GM12878 (cell line): Measurements from ENCODE around the gene HNRNPH3. TPM values are rescaled to one million over a fixed set of nuclear protein-coding genes. Genes with fewer than 3 reads are reported as not detected.

Source experiments
- ATAC-seq: fragments of 200-7000 bp; cut with Tn5 transposase; 3 replicates; pipeline ENCODE4 v1.9.1; 2020; ENCODE audit warnings: mild to moderate bottlenecking, moderate library complexity
- BruUV-seq: library from RNA; stranded (reverse); fragments of 400-500 nt; replicated peaks from 2 replicates; lab custom pipeline; 2021; lab: Mats Ljungman, UMichigan
- CTCF ChIA-PET: fragments of 300-600 bp; sonication (Branson Sonifier 250); formaldehyde crosslinking; extraction: SDS; loops from one replicate; lab custom pipeline; 2021; ENCODE audit warnings: inconsistent platforms; lab: Yijun Ruan, JAX
- POLR2A ChIA-PET: fragments of 350-600 bp; formaldehyde crosslinking; extraction: SDS; loops from one replicate; lab custom pipeline; 2021; ENCODE audit warnings: inconsistent platforms; lab: Charles Lee
- RAD21 ChIA-PET: fragments of 300-600 bp; sonication (Branson Sonifier 250); formaldehyde crosslinking; loops from one replicate; lab custom pipeline; 2023; ENCODE audit warnings: antibody characterized with exemption; ENCODE audit not compliant: unreplicated experiment; lab: Charles Lee
- SMC1A ChIA-PET: fragments of 300-600 bp; sonication (Branson Sonifier 250); formaldehyde crosslinking; loops from one replicate; lab custom pipeline; 2023; ENCODE audit not compliant: unreplicated experiment, uncharacterized antibody; lab: Charles Lee
- DNase-seq: peaks from one replicate; pipeline ENCODE4 v3.0.0-alpha.2; 2011; ENCODE audit warnings: low read depth, low spot score
- FAIRE-seq: peaks from 3 replicates; lab custom pipeline; 2011; peaks lifted over from hg19 to GRCh38; lab: Jason Lieb, UNC
- H2AFZ ChIP-seq: 2 replicates; pipeline ENCODE4 v1.6.0; 2011; ENCODE audit warnings: low read depth, low read length, control low read depth; ENCODE audit not compliant: control insufficient read depth
- H3K27ac ChIP-seq: 2 replicates; pipeline ENCODE4 v1.5.1; 2011; ENCODE audit warnings: control low read depth; ENCODE audit not compliant: control insufficient read depth, insufficient read depth
- H3K27me3 ChIP-seq, 2 experiments: replicated peaks in 1 of 2; 2 replicates each; pipeline versions ENCODE4 v1.6.0 to v1.6.1; 2011; ENCODE audit warnings: low read length in 1 of 2; ENCODE audit not compliant: control insufficient read depth in 2 of 2, insufficient read depth in 2 of 2
- H3K36me3 ChIP-seq, 2 experiments: 2 replicates each; pipeline ENCODE4 v1.5.1; 2011; ENCODE audit warnings: low read length in 1 of 2; ENCODE audit not compliant: control insufficient read depth in 2 of 2, insufficient read depth in 2 of 2
- H3K4me1 ChIP-seq: 2 replicates; pipeline ENCODE4 v1.6.1; 2011; ENCODE audit warnings: mild to moderate bottlenecking, low read length, moderate library complexity, mixed read lengths; ENCODE audit not compliant: control insufficient read depth, insufficient read depth
- H3K4me2 ChIP-seq: 2 replicates; pipeline ENCODE4 v1.6.0; 2011; ENCODE audit warnings: control low read depth; ENCODE audit not compliant: control insufficient read depth, insufficient read depth
- H3K4me3 ChIP-seq: fragments of 200-600 bp; sonication (generic); 2 replicates; pipeline ENCODE4 v1.5.1; 2016
- H3K79me2 ChIP-seq: 2 replicates; pipeline ENCODE4 v1.6.0; 2011; ENCODE audit warnings: low read length; ENCODE audit not compliant: control insufficient read depth, insufficient read depth
- H3K9ac ChIP-seq: 2 replicates; pipeline ENCODE4 v1.8.0; 2011; ENCODE audit warnings: low read length, control low read depth, mixed read lengths; ENCODE audit not compliant: control insufficient read depth, insufficient read depth
- H3K9me3 ChIP-seq: replicated peaks from 3 replicates; pipeline ENCODE4 v1.5.1; 2011; ENCODE audit warnings: mild to moderate bottlenecking, low read length; ENCODE audit not compliant: control insufficient read depth, insufficient read depth
- H4K20me1 ChIP-seq: 2 replicates; pipeline ENCODE4 v1.6.0; 2011; ENCODE audit not compliant: control insufficient read depth, insufficient read depth
- CEBPB ChIP-seq, 2 experiments: fragments of 150-350 bp in 1 of 2; IDR thresholded peaks; 2 replicates each; pipeline ENCODE4 v1.6.1; 2012 to 2014; ENCODE audit warnings: low read depth in 2 of 2, low read length in 2 of 2, borderline replicate concordance in 1 of 2, inconsistent platforms in 1 of 2
- KDM1A ChIP-seq: fragments of 200-600 bp; sonication (generic); IDR thresholded peaks from 2 replicates; pipeline ENCODE4 v1.6.1; 2016; ENCODE audit warnings: borderline replicate concordance
- PML ChIP-seq: IDR thresholded peaks from 2 replicates; pipeline ENCODE4 v1.6.1; 2012; ENCODE audit warnings: low read length, inconsistent platforms
- RCOR1 ChIP-seq: conservative IDR thresholded peaks from 2 replicates; pipeline ENCODE4 v1.6.1; 2012; ENCODE audit warnings: low read depth, low read length, improper control_type of control experiment
- ZZZ3 ChIP-seq: IDR thresholded peaks from 2 replicates; pipeline ENCODE4 v1.6.1; 2011; ENCODE audit warnings: low read depth; ENCODE audit not compliant: control insufficient read depth, insufficient read length
- WGBS: methylation state at CpG from one replicate; pipeline ENCODE4 v1.1.6; 2016; ENCODE audit warnings: low lambda C conversion rate; ENCODE audit not compliant: insufficient replicate concordance, insufficient coverage; ENCODE audit errors: missing lambda C conversion rate; 5-methylcytosine and 5-hydroxymethylcytosine counted together
- in situ Hi-C: fragments of 300-500 bp; cut with MboI; formaldehyde crosslinking; loops from 9 replicates; pipeline ENCODE4 v1.14.3; 2018; ENCODE audit warnings: mixed read lengths
- intact Hi-C: fragments of 100-400 bp; cut with micrococcal nuclease; formaldehyde crosslinking; loops from one replicate; pipeline ENCODE4 v1.14.2; 2022; ENCODE audit not compliant: unreplicated experiment
- polyA plus RNA-seq, 11 experiments: library from polyadenylated mRNA; depleted of rRNA in 4 of 11; unstranded in 6 of 11; stranded (reverse) in 5 of 11; fragments of >200 nt; fragmentation: Nextera tagmentation in 4 of 11; fragmentation: Illumina TruSeq in 1 of 11; extraction: Ambion mirVana in 4 of 11; extraction: Trizol in 1 of 11; gene quantifications; 1 replicate in 1 of 11; 2 replicates in 10 of 11; pipeline versions ENCODE4 v1.2.1 to v1.2.3, GENCODE V29; 2011 to 2016; ENCODE audit warnings: inconsistent platforms in 2 of 11, missing spikeins in 2 of 11, low read depth in 1 of 11
- total RNA-seq, 4 experiments: library from RNA; depleted of rRNA in 3 of 4; stranded (reverse); fragments of >200 nt in 3 of 4; fragmentation: Illumina TruSeq in 1 of 4; extraction: Trizol in 1 of 4; gene quantifications; 2 replicates each; pipeline versions ENCODE4 v1.2.1 to v1.2.3, GENCODE V29; 2013 to 2021
- TF ChIP-seq, protein P1 (sequence below): fragments of 450-650 bp; IDR thresholded peaks from 2 replicates; pipeline ENCODE4 v1.6.1; 2016; ENCODE audit warnings: mild to moderate bottlenecking

Gene HNRNPH3
- total and polyA plus RNA-seq, 10 of the 15 experiments (the other 5 are each of a cell fraction or from before 2014, with no cell fraction given) = 20.1 to 292 (median 121) TPM

GRCh38 chr10:68336754-68337351 is 5.0 kb downstream of the HNRNPH3 start:
- no peaks in the 10 kb centered on the region; the same call in 1 of the 2 replicates for H4K20me1 ChIP-seq
- FAIRE-seq (no peak), DNase-seq (no peak), ATAC-seq (peak; percentile 18)
- no peaks in the 10 kb centered on the region; the same call in 1 of the 2 replicates for H3K4me1 ChIP-seq
- H3K27me3 ChIP-seq = no peaks in the 10 kb centered on the region
- peaks cover 88% of the 10 kb centered on the region for H3K79me2 ChIP-seq
- RAD21 ChIA-PET = no interaction called here
- 72% methylated on average over 7 of the region's 7 CpGs for WGBS
- POLR2A ChIA-PET = interaction anchor here (1.3 kb wide), 1 partner anchor 26 kb away, joined by 6 read pairs; no protein-coding TSS in a partner anchor
- TF ChIP-seq PML (no peak), RCOR1 (no peak), KDM1A (no peak), ZZZ3 (no peak), CEBPB (IDR thresholded peaks at IDR 0.05; ENCODE audit: borderline replicate concordance in 1 of 2, low read depth in 2 of 2, low read length in 2 of 2) (no peak)
- TF ChIP-seq, protein P1, sequence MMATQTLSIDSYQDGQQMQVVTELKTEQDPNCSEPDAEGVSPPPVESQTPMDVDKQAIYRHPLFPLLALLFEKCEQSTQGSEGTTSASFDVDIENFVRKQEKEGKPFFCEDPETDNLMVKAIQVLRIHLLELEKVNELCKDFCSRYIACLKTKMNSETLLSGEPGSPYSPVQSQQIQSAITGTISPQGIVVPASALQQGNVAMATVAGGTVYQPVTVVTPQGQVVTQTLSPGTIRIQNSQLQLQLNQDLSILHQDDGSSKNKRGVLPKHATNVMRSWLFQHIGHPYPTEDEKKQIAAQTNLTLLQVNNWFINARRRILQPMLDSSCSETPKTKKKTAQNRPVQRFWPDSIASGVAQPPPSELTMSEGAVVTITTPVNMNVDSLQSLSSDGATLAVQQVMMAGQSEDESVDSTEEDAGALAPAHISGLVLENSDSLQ = peak; percentile 38; the same call in 1 of the 2 replicates
- SMC1A ChIA-PET = no interaction called here
- in situ Hi-C loops = no loop called here
- no peak overlapping the region for H3K27ac ChIP-seq
- no TSS peak for BruUV-seq
- peaks cover 6 to 35% of the 10 kb centered on the region in 2 experiments for H3K36me3 ChIP-seq
- no peak overlapping the region for H2AFZ ChIP-seq
- H3K4me3 ChIP-seq = peak overlapping the region; percentile 61
- CTCF ChIA-PET = no interaction called here
- peak overlapping the region; percentile 15; the same call in 1 of the 2 replicates for H3K4me2 ChIP-seq
- intact Hi-C loops = loop anchor here (10.0 kb wide), 1 partner anchor 568 kb away; the partner anchor contains the start of gene DDX50
- no peaks in the 10 kb centered on the region for H3K9me3 ChIP-seq
- H3K9ac ChIP-seq = no peak overlapping the region
